OCI-LY7 (cell line): ENCODE data around the gene LATS1.

Experiments used
- CTCF ChIP-seq: fragments of 200-600 bp; sonication (generic); conservative IDR thresholded peaks from 2 replicates; pipeline ENCODE4 v1.5.1; 2014; ENCODE audit warnings: mild to moderate bottlenecking, antibody characterized with exemption, low read length, moderate library complexity, mixed read lengths
- EZH2phosphoT487 ChIP-seq: fragments of 200-600 bp; sonication (generic); IDR thresholded peaks from 2 replicates; pipeline ENCODE4 v1.6.1; 2018; ENCODE audit warnings: low read depth, borderline replicate concordance, mild to moderate bottlenecking, mixed run types, antibody characterized with exemption, low read length, moderate library complexity, mixed read lengths

- TF ChIP-seq CTCF (no peak), EZH2phosphoT487 (no peak)
Observed at GRCh38 chr6:149651056-149651455, 66.8 kb downstream of the LATS1 start.
